ENCODE data around the gene CCDC43. TPM values are rescaled to one million over a fixed set of nuclear protein-coding genes. Genes with fewer than 3 reads are reported as not detected.
A peak's percentile ranks its signal among the peaks of the same experiment; 100 is the strongest.
"Not testable (repeated sequence)": the region's sequence is repeated elsewhere in the genome, so short reads cannot be mapped to it uniquely, and the experiment has no call there.

The CCDC43 gene
- polyA plus RNA-seq, 1 experiment, result 18.0 TPM

GRCh38 chr17:44707755-44708400 is 18.3 kb upstream of the CCDC43 start:
- POLR2A ChIA-PET, result interaction anchor here (1.0 kb wide), 1 partner anchor 151 kb away, joined by 4 read pairs; the partner anchor contains the start of gene FZD2

GRCh38 chr17:44700288-44700687 is 10.7 kb upstream of the CCDC43 start:
- DNase-seq (ENCODE audit: low read depth, low spot score); CTCF ChIA-PET; H3K27me3 ChIP-seq (ENCODE audit: control insufficient read depth, insufficient read depth, low read length); H3K4me3 ChIP-seq (ENCODE audit: low read depth, low read length); H3K27ac ChIP-seq (ENCODE audit: low read depth, low read length); H3K9me3 ChIP-seq (ENCODE audit: control insufficient read depth, insufficient read depth, low read length): not testable (repeated sequence)
- POLR2A ChIA-PET, result interaction anchor here (1.1 kb wide), 1 partner anchor 10 kb away, joined by 3 read pairs; no protein-coding TSS in a partner anchor

More at GRCh38 chr17:44707755-44708400, 18.3 kb upstream of the CCDC43 start:
- no peak for DNase-seq (ENCODE audit: low read depth, low spot score)
- CTCF ChIA-PET, result no interaction called here
- Histone ChIP-seq H3K9me3 (ENCODE audit: control insufficient read depth, insufficient read depth, low read length) (no peaks in the 10 kb centered on the region), H3K27ac (ENCODE audit: low read depth, low read length) (peak overlapping the region; percentile 77), H3K27me3 (ENCODE audit: control insufficient read depth, insufficient read depth, low read length) (no peaks in the 10 kb centered on the region), H3K4me3 (ENCODE audit: low read depth, low read length) (peak overlapping the region; percentile 99)
- no peak for TF ChIP-seq CTCF (IDR thresholded peaks at IDR 0.05; ENCODE audit: low read depth, low read length)

- no peak for TF ChIP-seq CTCF (IDR thresholded peaks at IDR 0.05; ENCODE audit: low read depth, low read length)
- no peaks in the 10 kb centered on the region; the same call in 1 of the 2 replicates for H3K9me3 ChIP-seq (ENCODE audit: control insufficient read depth, insufficient read depth, low read length)
- DNase-seq (ENCODE audit: low read depth, low spot score), result no peak
- H3K4me3 ChIP-seq (ENCODE audit: low read depth, low read length), result no peak overlapping the region
- H3K27me3 ChIP-seq (ENCODE audit: control insufficient read depth, insufficient read depth, low read length), result no peaks in the 10 kb centered on the region
- ChIA-PET CTCF (no interaction called here), POLR2A (no interaction called here)
- no peak overlapping the region for H3K27ac ChIP-seq (ENCODE audit: low read depth, low read length)
Measured at GRCh38 chr17:44693609-44694008, 4.0 kb upstream of the CCDC43 start.

GRCh38 chr17:44690746-44691306 is 1.2 kb upstream of the CCDC43 start:
- 0 out of 2 replicates have a peak, but pooled peaks have one; percentile 12 for TF ChIP-seq CTCF (IDR thresholded peaks at IDR 0.05; ENCODE audit: low read depth, low read length)
- DNase-seq (ENCODE audit: low read depth, low spot score); H3K9me3 ChIP-seq (ENCODE audit: control insufficient read depth, insufficient read depth, low read length); H3K27me3 ChIP-seq (ENCODE audit: control insufficient read depth, insufficient read depth, low read length); H3K4me3 ChIP-seq (ENCODE audit: low read depth, low read length); H3K27ac ChIP-seq (ENCODE audit: low read depth, low read length): not testable (repeated sequence)
- ChIA-PET CTCF (interaction anchor here (1.0 to 1.2 kb wide), 2 partner anchors 18 to 157 kb away, joined by 4 read pairs; no protein-coding TSS in a partner anchor), POLR2A (interaction anchor here (1.1 kb wide), 1 partner anchor 9 kb away, joined by 3 read pairs; no protein-coding TSS in a partner anchor)

- Histone ChIP-seq H3K9me3 (ENCODE audit: control insufficient read depth, insufficient read depth, low read length) (no peaks in the 10 kb centered on the region; the same call in 1 of the 2 replicates), H3K4me3 (ENCODE audit: low read depth, low read length) (peak overlapping the region; percentile 92), H3K27ac (ENCODE audit: low read depth, low read length) (peak overlapping the region; percentile 94), H3K27me3 (ENCODE audit: control insufficient read depth, insufficient read depth, low read length) (no peaks in the 10 kb centered on the region)
- POLR2A ChIA-PET, result no interaction called here
- no peak for DNase-seq (ENCODE audit: low read depth, low spot score)
- TF ChIP-seq CTCF (IDR thresholded peaks at IDR 0.05; ENCODE audit: low read depth, low read length), result no peak
- CTCF ChIA-PET, result interaction anchor here (0.6 to 1.1 kb wide), 2 partner anchors 16 to 180 kb away, joined by 3 read pairs; no protein-coding TSS in a partner anchor
Measured at GRCh38 chr17:44688675-44689476, 700 bp downstream of the CCDC43 start.

Measured in AG04450 (cell line).